H9 (cell line): ENCODE measurements around the gene AP3D1. TPM values are rescaled to one million over a fixed set of nuclear protein-coding genes. Genes with fewer than 3 reads are reported as not detected.

Source experiments
- DNase-seq: peaks from one replicate; pipeline ENCODE4 v3.0.0-alpha.2; 2017
- H2AFZ ChIP-seq: one replicate; pipeline ENCODE4 v1.6.1; 2013; ENCODE audit warnings: mild to moderate bottlenecking, low read length, control low read depth, moderate library complexity
- H2AK5ac ChIP-seq: 2 replicates; pipeline ENCODE4 v1.6.1; 2013; ENCODE audit warnings: low read length, control low read depth, mixed read lengths; ENCODE audit not compliant: insufficient read length
- H2BK120ac ChIP-seq: one replicate; pipeline ENCODE4 v1.6.1; 2013; ENCODE audit warnings: low read depth, mild to moderate bottlenecking, low read length, control low read depth, inconsistent platforms; ENCODE audit not compliant: poor library complexity, severe bottlenecking
- H2BK12ac ChIP-seq: 2 replicates; pipeline ENCODE4 v1.6.1; 2013; ENCODE audit warnings: low read length, control low read depth, mixed read lengths, low read depth; ENCODE audit not compliant: insufficient read length
- H2BK15ac ChIP-seq: 2 replicates; pipeline ENCODE4 v1.6.1; 2013; ENCODE audit warnings: low read depth, low read length, control low read depth
- H2BK20ac ChIP-seq: one replicate; pipeline ENCODE4 v1.6.1; 2013; ENCODE audit warnings: low read depth, mild to moderate bottlenecking, low read length, control low read depth, inconsistent platforms; ENCODE audit not compliant: poor library complexity, severe bottlenecking
- H2BK5ac ChIP-seq: 2 replicates; pipeline ENCODE4 v1.6.1; 2013; ENCODE audit warnings: low read length, control low read depth, mixed read lengths; ENCODE audit not compliant: insufficient read length
- H3K14ac ChIP-seq: 2 replicates; pipeline ENCODE4 v1.6.1; 2013; ENCODE audit warnings: low read length, control low read depth; ENCODE audit not compliant: insufficient read depth
- H3K18ac ChIP-seq: 2 replicates; pipeline ENCODE4 v1.6.1; 2013; ENCODE audit warnings: low read depth, mild to moderate bottlenecking, mixed read lengths, low read length, control low read depth; ENCODE audit not compliant: insufficient read length
- H3K23ac ChIP-seq: 2 replicates; pipeline ENCODE4 v1.6.1; 2013; ENCODE audit warnings: low read length, control low read depth, mixed read lengths, low read depth; ENCODE audit not compliant: insufficient read length
- H3K23me2 ChIP-seq: 2 replicates; pipeline ENCODE4 v1.6.1; 2013; ENCODE audit warnings: low read depth, mild to moderate bottlenecking, mixed read lengths, low read length, control low read depth; ENCODE audit not compliant: insufficient read length, poor library complexity, severe bottlenecking
- H3K27ac ChIP-seq: 2 replicates; pipeline ENCODE4 v1.5.1; 2013; ENCODE audit warnings: low read length, control low read depth, mixed read lengths, low read depth; ENCODE audit not compliant: insufficient read length
- H3K27me3 ChIP-seq: 2 replicates; pipeline ENCODE4 v1.6.1; 2013; ENCODE audit warnings: low read length, control low read depth, inconsistent platforms; ENCODE audit not compliant: insufficient read depth
- H3K4ac ChIP-seq: 2 replicates; pipeline ENCODE4 v1.6.1; 2013; ENCODE audit warnings: low read depth, mild to moderate bottlenecking, control low read depth, inconsistent platforms, low read length, moderate library complexity
- H3K4me1 ChIP-seq: 2 replicates; pipeline ENCODE4 v1.6.1; 2013; ENCODE audit warnings: low read length, control low read depth, inconsistent platforms; ENCODE audit not compliant: insufficient read depth
- H3K4me2 ChIP-seq: 2 replicates; pipeline ENCODE4 v1.6.1; 2013; ENCODE audit warnings: low read length, control low read depth, mixed read lengths; ENCODE audit not compliant: insufficient read length, insufficient read depth
- H3K56ac ChIP-seq: 2 replicates; pipeline ENCODE4 v1.6.1; 2013; ENCODE audit warnings: low read depth, mild to moderate bottlenecking, mixed read lengths, low read length, control low read depth; ENCODE audit not compliant: insufficient read length
- H3K79me1 ChIP-seq: 2 replicates; pipeline ENCODE4 v1.6.1; 2013; ENCODE audit warnings: low read depth, mild to moderate bottlenecking, moderate library complexity, low read length, control low read depth, inconsistent platforms; ENCODE audit not compliant: insufficient read depth, poor library complexity, severe bottlenecking
- H3K79me2 ChIP-seq: 2 replicates; pipeline ENCODE4 v1.6.1; 2013; ENCODE audit warnings: low read length, control low read depth, inconsistent platforms; ENCODE audit not compliant: insufficient read depth
- H3K9ac ChIP-seq: 2 replicates; pipeline ENCODE4 v1.6.1; 2013; ENCODE audit warnings: low read length, control low read depth, mixed read lengths; ENCODE audit not compliant: insufficient read length; ENCODE audit errors: extremely low read depth
- H3K9me3 ChIP-seq: one replicate; pipeline ENCODE4 v1.6.1; 2013; ENCODE audit warnings: low read depth, low read length, inconsistent platforms; ENCODE audit not compliant: control insufficient read depth
- H3T11ph ChIP-seq: one replicate; pipeline ENCODE4 v1.6.1; 2013; ENCODE audit warnings: mild to moderate bottlenecking, low read length, control low read depth, inconsistent platforms
- H4K20me1 ChIP-seq: one replicate; pipeline ENCODE4 v1.6.1; 2013; ENCODE audit not compliant: control insufficient read depth, insufficient read length, insufficient read depth
- H4K5ac ChIP-seq: 2 replicates; pipeline ENCODE4 v1.6.1; 2013; ENCODE audit warnings: low read depth, mild to moderate bottlenecking, mixed read lengths, low read length, control low read depth; ENCODE audit not compliant: insufficient read length
- H4K8ac ChIP-seq: replicated peaks from 2 replicates; pipeline ENCODE4 v1.6.1; 2013; ENCODE audit warnings: low read length, control low read depth, mixed read lengths, low read depth; ENCODE audit not compliant: insufficient read length
- H4K91ac ChIP-seq: 2 replicates; pipeline ENCODE4 v1.6.1; 2013; ENCODE audit warnings: low read depth, mild to moderate bottlenecking, moderate library complexity, mixed read lengths, low read length, control low read depth; ENCODE audit not compliant: insufficient read length
- H3K27ac Mint-ChIP-seq, 3 experiments: 2 replicates in 2 of 3; 3 replicates in 1 of 3; pipeline ENCODE4 v1.8.0; 2020 to 2021; ENCODE audit warnings: mixed read lengths in 3 of 3, mild to moderate bottlenecking in 1 of 3, moderate library complexity in 1 of 3
- H3K27me3 Mint-ChIP-seq: 2 replicates; pipeline ENCODE4 v1.8.0; 2021; ENCODE audit warnings: low read depth, mild to moderate bottlenecking, moderate library complexity, mixed read lengths
- H3K36me3 Mint-ChIP-seq, 3 experiments: 2 replicates in 2 of 3; 3 replicates in 1 of 3; pipeline ENCODE4 v1.8.0; 2020 to 2021; ENCODE audit warnings: low read depth in 3 of 3, mixed read lengths in 3 of 3; ENCODE audit not compliant: insufficient read depth in 1 of 3
- H3K4me1 Mint-ChIP-seq, 2 experiments: 2 replicates each; pipeline ENCODE4 v1.8.0; 2020; ENCODE audit warnings: mixed read lengths in 2 of 2
- H3K4me3 Mint-ChIP-seq, 2 experiments: 2 replicates in 1 of 2; 3 replicates in 1 of 2; pipeline ENCODE4 v1.8.0; 2020 to 2021; ENCODE audit warnings: mild to moderate bottlenecking in 2 of 2, mixed read lengths in 2 of 2, moderate library complexity in 1 of 2
- H3K9me3 Mint-ChIP-seq, 2 experiments: 2 replicates in 1 of 2; 3 replicates in 1 of 2; pipeline ENCODE4 v1.8.0; 2020; ENCODE audit warnings: mild to moderate bottlenecking in 2 of 2, mixed read lengths in 2 of 2, moderate library complexity in 1 of 2
- CTCF ChIP-seq: fragments of 200-600 bp; sonication (generic); conservative IDR thresholded peaks from 3 replicates; pipeline ENCODE4 v1.8.0; 2021; ENCODE audit warnings: antibody characterized with exemption, mild to moderate bottlenecking
- WGBS: extraction: QIAGEN DNeasy Blood & Tissue Kit; methylation state at CpG from one replicate; pipeline ENCODE4 v1.1.7; 2013; ENCODE audit warnings: missing lambda C conversion rate, low lambda C conversion rate, mixed read lengths; ENCODE audit not compliant: insufficient read length; ENCODE audit errors: extremely low coverage; 5-methylcytosine and 5-hydroxymethylcytosine counted together
- total RNA-seq: library from RNA; stranded (reverse); gene quantifications from 2 replicates; pipeline ENCODE4 v1.2.1, GENCODE V29; 2021

AP3D1 gene
- total RNA-seq, 1 experiment from 2014 or later = 142 TPM

DNA sequence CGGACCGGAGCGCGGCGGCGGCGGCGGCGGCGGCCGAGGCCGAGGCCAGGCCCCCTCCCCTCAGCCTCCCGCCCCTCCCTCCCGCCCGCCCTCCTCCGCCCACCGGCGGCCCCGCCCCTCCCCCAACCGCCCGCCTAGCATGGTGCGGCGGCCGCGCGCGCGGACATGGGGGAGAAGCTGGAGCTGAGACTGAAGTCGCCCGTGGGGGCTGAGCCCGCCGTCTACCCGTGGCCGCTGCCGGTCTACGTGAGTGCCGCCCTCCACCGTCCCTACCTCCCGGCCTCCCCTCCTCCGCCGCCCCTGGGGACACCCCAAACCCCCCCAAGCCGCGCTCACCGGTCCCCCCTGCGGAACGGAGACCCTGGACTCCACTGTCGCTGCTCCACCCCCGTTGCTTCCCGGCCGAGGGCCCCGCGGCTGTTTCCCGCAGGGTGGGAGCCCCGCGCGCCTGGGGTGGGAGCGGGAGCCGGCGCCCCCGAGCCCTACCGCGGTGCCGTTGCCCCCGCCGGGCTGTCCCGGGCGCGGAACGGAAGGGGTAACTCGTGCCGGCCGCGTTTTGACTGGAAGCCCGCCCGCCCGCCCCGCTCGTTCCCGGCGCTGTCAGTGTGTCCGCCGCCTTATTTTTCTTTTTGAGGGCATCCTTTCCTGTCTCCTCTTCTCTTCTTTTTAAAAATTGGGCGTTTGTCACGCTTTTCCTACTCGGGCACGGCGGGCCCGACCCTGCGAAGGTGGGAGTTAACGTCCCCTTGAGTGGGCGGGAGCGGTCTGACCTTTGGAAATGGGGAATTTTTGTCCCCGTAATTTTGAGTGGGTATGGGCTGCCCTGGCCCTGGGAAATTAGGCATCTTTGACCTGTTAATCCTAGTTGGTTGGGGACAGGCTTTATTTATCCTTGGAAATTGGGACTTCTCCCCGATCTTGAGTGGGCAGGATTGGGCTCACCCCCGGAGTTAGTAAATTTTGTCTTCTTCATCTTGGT, 12.9 kb upstream of the AP3D1 start:
- Histone ChIP-seq H2BK5ac (no peak overlapping the region), H3K4ac (no peak overlapping the region), H3K56ac (no peak overlapping the region), H3K79me2 (peaks cover 19% of the 10 kb centered on the region; the same call in 1 of the 2 replicates), H4K91ac (no peak overlapping the region), H3K23me2 (peaks cover 11% of the 10 kb centered on the region), H3K23ac (no peak overlapping the region), H2BK120ac (no peak overlapping the region), H4K20me1 (no peaks in the 10 kb centered on the region), H3K9ac (peak overlapping the region; percentile 34), H3K27ac (no peak overlapping the region), H3K18ac (no peak overlapping the region), H2BK20ac (no peak overlapping the region), H2AFZ (no peak overlapping the region), H3K9me3 (no peaks in the 10 kb centered on the region), H3K4me2 (peak overlapping the region; percentile 91), H4K5ac (no peak overlapping the region), H4K8ac (no peak overlapping the region), H2BK12ac (no peak overlapping the region), H2BK15ac (no peak overlapping the region), H2AK5ac (no peak overlapping the region), H3K4me1 (no peaks in the 10 kb centered on the region), H3K79me1 (peaks cover 10% of the 10 kb centered on the region), H3K27me3 (no peaks in the 10 kb centered on the region), H3K14ac (no peak overlapping the region), H3T11ph (no peak overlapping the region)
- DNase-seq = no peak
- Mint-ChIP-seq H3K9me3 (no peaks in the 10 kb centered on the region), H3K4me1 (peaks cover 13 to 32% of the 10 kb centered on the region in 2 experiments), H3K27ac (no peak overlapping the region), H3K36me3 (no peaks in the 10 kb centered on the region), H3K4me3 (peak overlapping the region; percentile 91 to 98), H3K27me3 (no peaks in the 10 kb centered on the region)
- TF ChIP-seq CTCF = no peak
- no CpG with 5 or more reads among the region's 95 CpGs for WGBS
